Colonic mucosa (tissue), 4 donors: ENCODE data around the gene ADPGK. TPM values are rescaled to one million over a fixed set of nuclear protein-coding genes. Genes with fewer than 3 reads are reported as not detected.
"Not testable (repeated sequence)": the region's sequence is repeated elsewhere in the genome, so short reads cannot be mapped to it uniquely, and the experiment has no call there.

Experiments
- DNase-seq: peaks from one replicate; pipeline ENCODE4 v3.0.0-alpha.2; 2020
- H3K27ac ChIP-seq: fragments of 200-600 bp; one replicate; pipeline ENCODE4 v1.8.0; 2021
- H3K27me3 ChIP-seq: fragments of 200-600 bp; one replicate; pipeline ENCODE4 v1.8.0; 2021
- H3K36me3 ChIP-seq: fragments of 200-600 bp; one replicate; pipeline ENCODE4 v1.8.0; 2021
- H3K4me1 ChIP-seq: fragments of 200-600 bp; one replicate; pipeline ENCODE4 v1.8.0; 2021; ENCODE audit warnings: mild to moderate bottlenecking
- H3K4me3 ChIP-seq: fragments of 200-600 bp; one replicate; pipeline ENCODE4 v1.8.0; 2021
- H3K9ac ChIP-seq, 2 donors: one replicate each; pipeline ENCODE4 v1.7.0; 2013; ENCODE audit warnings: control low read depth in 2 of 2, low read depth in 2 of 2, low read length in 2 of 2
- H3K9me3 ChIP-seq: fragments of 200-600 bp; one replicate; pipeline ENCODE4 v1.8.0; 2021
- CTCF ChIP-seq: fragments of 200-600 bp; IDR thresholded peaks from one replicate; pipeline ENCODE4 v1.8.0; 2022; ENCODE audit warnings: antibody characterized with exemption, mild to moderate bottlenecking
- intact Hi-C: fragments of 100-400 bp; cut with DNase I; formaldehyde crosslinking; loops from one replicate; pipeline ENCODE4 v1.14.1; 2022
- total RNA-seq, 2 donors: library from RNA; stranded (reverse); fragmentation: NEBNext Ultra II Directional in 1 of 2; extraction: Animal tissue kit (Norgen Biotek cat#: 25700) in 1 of 2; gene quantifications; one replicate each; pipeline ENCODE4 v1.2.1, GENCODE V29; 2021
- donor health status: healthy.
- donor health status: DM: no; HTN: no; CAD: no.
- donor health status: DM: no; HTN: no; CAD: no.

Gene ADPGK
- total RNA-seq, 2 donors from 2014 or later, result 29.8 to 44.6 TPM

DNA sequence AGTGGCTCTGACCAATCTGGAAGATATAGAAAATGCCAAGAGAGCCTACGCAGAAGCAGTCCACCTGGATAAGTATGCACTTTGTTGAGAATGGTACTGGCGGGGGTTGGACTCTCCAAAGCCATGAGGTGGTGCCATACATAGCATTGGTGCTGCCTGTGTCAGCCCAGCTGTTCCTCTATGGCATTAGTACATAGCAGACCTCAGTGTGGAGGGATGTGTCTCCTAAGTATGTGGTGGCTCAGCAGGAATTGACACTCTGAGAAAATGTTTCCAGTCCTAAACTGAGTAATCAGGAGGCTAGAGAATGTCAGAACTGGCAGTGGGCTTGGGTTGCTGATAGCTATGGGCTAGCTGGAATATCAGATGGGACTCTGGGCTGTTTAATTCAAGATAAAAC lies 48.4 kb downstream of the ADPGK start:
- no peaks in the 10 kb centered on the region for H3K4me1 ChIP-seq
- intact Hi-C loops, result no loop called here
- no peak for TF ChIP-seq CTCF
- H3K27me3 ChIP-seq, result no peaks in the 10 kb centered on the region
- no peak overlapping the region for H3K27ac ChIP-seq
- H3K9me3 ChIP-seq, result no peaks in the 10 kb centered on the region
- DNase-seq, result no peak
- H3K9ac ChIP-seq, result no peak overlapping the region
- no peak overlapping the region for H3K4me3 ChIP-seq
- peaks cover 6% of the 10 kb centered on the region for H3K36me3 ChIP-seq

DNA sequence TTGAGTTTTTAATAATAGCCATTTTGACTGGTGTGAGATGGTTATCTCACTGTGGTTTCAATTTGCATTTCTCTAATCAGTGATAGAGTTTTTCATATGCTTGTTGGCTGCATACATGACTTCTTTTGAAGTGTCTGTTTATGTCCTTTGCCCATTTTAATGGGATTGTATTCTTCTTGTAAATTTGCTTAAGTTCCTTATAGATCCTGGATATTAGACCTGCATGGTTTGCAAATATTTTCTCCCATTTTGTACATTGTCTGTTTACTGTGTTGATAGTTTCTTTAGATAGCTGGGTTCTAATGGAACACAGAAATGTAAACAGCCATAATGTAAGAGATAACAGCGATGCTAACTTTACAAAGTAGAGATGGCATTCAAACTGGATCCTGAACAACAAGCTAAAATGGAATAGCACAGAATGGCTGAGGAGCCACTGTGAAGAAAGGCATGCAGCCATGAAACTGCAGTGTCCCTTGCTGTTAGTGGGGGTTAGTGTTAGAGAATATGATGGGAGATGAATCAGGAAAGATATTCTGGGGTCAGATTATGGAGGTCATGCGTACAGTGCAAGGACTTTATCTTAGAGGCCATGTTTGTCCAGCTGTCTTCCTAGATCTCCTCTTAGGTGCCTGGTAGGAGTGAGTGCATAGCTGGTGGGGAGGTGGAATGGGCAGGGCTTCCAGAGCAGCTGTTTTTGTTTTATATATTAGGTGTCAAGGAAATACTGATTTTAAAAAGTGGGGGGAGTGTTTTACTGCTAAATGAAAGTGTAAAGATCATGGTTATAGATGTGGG lies 49.4 kb downstream of the ADPGK start:
- Histone ChIP-seq H3K4me3 (no peak overlapping the region), H3K36me3 (peaks cover 6% of the 10 kb centered on the region), H3K27ac (no peak overlapping the region), H3K27me3 (no peaks in the 10 kb centered on the region), H3K4me1 (no peaks in the 10 kb centered on the region), H3K9me3 (no peaks in the 10 kb centered on the region), H3K9ac (no peak overlapping the region)
- no peak for DNase-seq
- intact Hi-C loops, result no loop called here
- no peak for TF ChIP-seq CTCF

GRCh38 chr15:72732516-72732915 lies 51.0 kb downstream of the ADPGK start:
- TF ChIP-seq CTCF, result no peak
- intact Hi-C loops, result no loop called here
- Histone ChIP-seq H3K9me3 (no peaks in the 10 kb centered on the region), H3K27me3 (no peaks in the 10 kb centered on the region), H3K4me1 (no peaks in the 10 kb centered on the region), H3K4me3 (no peak overlapping the region), H3K27ac (no peak overlapping the region), H3K36me3 (peaks cover 6% of the 10 kb centered on the region), H3K9ac (no peak overlapping the region)
- no peak for DNase-seq

GRCh38 chr15:72732086-72732485 lies 51.5 kb downstream of the ADPGK start:
- Histone ChIP-seq H3K27me3 (no peaks in the 10 kb centered on the region), H3K4me1 (no peaks in the 10 kb centered on the region), H3K27ac (no peak overlapping the region), H3K9ac (no peak overlapping the region), H3K9me3 (no peaks in the 10 kb centered on the region), H3K4me3 (no peak overlapping the region), H3K36me3 (peaks cover 4% of the 10 kb centered on the region)
- no peak for DNase-seq
- intact Hi-C loops, result no loop called here
- no peak for TF ChIP-seq CTCF

- H3K9ac ChIP-seq, result no peak overlapping the region
- no peak overlapping the region for H3K27ac ChIP-seq
- no peaks in the 10 kb centered on the region for H3K36me3 ChIP-seq
- TF ChIP-seq CTCF, result no peak
- H3K9me3 ChIP-seq, result no peaks in the 10 kb centered on the region
- H3K4me1 ChIP-seq, result no peaks in the 10 kb centered on the region
- no peaks in the 10 kb centered on the region for H3K27me3 ChIP-seq
- H3K4me3 ChIP-seq, result no peak overlapping the region
- DNase-seq, result no peak
- intact Hi-C loops, result loop anchor here (10.0 kb wide), 1 partner anchor 546 kb away; no protein-coding TSS in a partner anchor
Measured at GRCh38 chr15:72728821-72729220, 54.7 kb downstream of the ADPGK start.

DNA sequence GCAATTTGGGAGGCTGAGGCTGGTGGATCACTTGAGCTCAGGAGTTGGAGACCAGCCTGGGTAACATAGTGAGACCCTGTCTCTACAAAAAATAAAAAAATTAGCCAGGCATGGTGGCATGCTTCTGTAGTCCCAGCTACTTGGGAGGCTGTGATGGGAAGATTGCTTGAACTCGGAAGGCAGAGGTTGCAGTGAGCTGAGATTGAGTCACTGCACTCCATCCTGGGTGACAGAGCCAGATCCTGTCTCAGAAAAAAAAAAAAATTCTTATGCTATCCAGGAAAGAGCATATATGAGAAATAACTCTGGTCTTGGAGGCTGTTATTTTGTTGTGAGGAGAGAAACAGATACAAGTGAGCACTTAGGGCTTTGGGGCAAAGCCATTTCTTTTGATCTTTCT lies 55.3 kb downstream of the ADPGK start:
- not testable (repeated sequence) for H3K27me3 ChIP-seq, DNase-seq, H3K9ac ChIP-seq, H3K27ac ChIP-seq, H3K4me3 ChIP-seq, H3K9me3 ChIP-seq, H3K4me1 ChIP-seq, H3K36me3 ChIP-seq
- intact Hi-C loops, result loop anchor here (10.0 kb wide), 1 partner anchor 547 kb away; no protein-coding TSS in a partner anchor
